Fibroblast of lung (primary cell): ENCODE measurements around the gene CHD9. TPM values are rescaled to one million over a fixed set of nuclear protein-coding genes. Genes with fewer than 3 reads are reported as not detected.

Experiments used
- DNase-seq, 2 donors: peaks; one replicate each; pipeline versions ENCODE4 v3.0.0 to v3.0.0-alpha.2; 2010; ENCODE audit warnings: low read depth in 2 of 2
- H2AFZ ChIP-seq: 2 replicates; pipeline ENCODE4 v1.5.1; 2012; ENCODE audit warnings: low read length, control low read depth, inconsistent platforms
- H3K27ac ChIP-seq: 2 replicates; pipeline ENCODE4 v1.5.1; 2011; ENCODE audit warnings: low read length, control low read depth; ENCODE audit not compliant: insufficient read depth
- H3K27me3 ChIP-seq: 2 replicates; pipeline ENCODE4 v1.5.1; 2011; ENCODE audit warnings: mild to moderate bottlenecking, low read length; ENCODE audit not compliant: control insufficient read depth, insufficient read depth
- H3K36me3 ChIP-seq: 2 replicates; pipeline ENCODE4 v1.5.1; 2011; ENCODE audit warnings: low read length; ENCODE audit not compliant: control insufficient read depth, insufficient read depth
- H3K4me1 ChIP-seq: 2 replicates; pipeline ENCODE4 v1.5.1; 2011; ENCODE audit warnings: low read length; ENCODE audit not compliant: control insufficient read depth, insufficient read depth; ENCODE audit errors: extremely low read depth
- H3K4me2 ChIP-seq: 2 replicates; pipeline ENCODE4 v1.5.1; 2011; ENCODE audit warnings: low read length, control low read depth; ENCODE audit not compliant: insufficient read depth; ENCODE audit errors: extremely low read depth
- H3K4me3 ChIP-seq, 4 experiments: fragments of 200-600 bp in 1 of 4; sonication (generic) in 1 of 4; replicated peaks in 1 of 4; 2 replicates each; pipeline ENCODE4 v1.5.1; 2011 to 2016; ENCODE audit warnings: low read length in 4 of 4, low read depth in 3 of 4, mild to moderate bottlenecking in 3 of 4, control low read depth in 2 of 4, inconsistent platforms in 1 of 4, mixed read lengths in 1 of 4; ENCODE audit not compliant: insufficient read depth in 1 of 4; ENCODE audit errors: control extremely low read depth in 1 of 4
- H3K79me2 ChIP-seq: 2 replicates; pipeline ENCODE4 v1.5.1; 2012; ENCODE audit warnings: mild to moderate bottlenecking, low read length, inconsistent platforms; ENCODE audit not compliant: control insufficient read depth, insufficient read depth
- H3K9ac ChIP-seq: 2 replicates; pipeline ENCODE4 v1.5.1; 2011; ENCODE audit warnings: mild to moderate bottlenecking, low read length, control low read depth; ENCODE audit not compliant: insufficient read depth
- H3K9me3 ChIP-seq: 2 replicates; pipeline ENCODE4 v1.5.1; 2012; ENCODE audit warnings: low read depth, low read length; ENCODE audit not compliant: control insufficient read depth, insufficient read depth
- H4K20me1 ChIP-seq: 2 replicates; pipeline ENCODE4 v1.5.1; 2011; ENCODE audit warnings: low read length; ENCODE audit not compliant: control insufficient read depth, insufficient read depth; ENCODE audit errors: extremely low read depth
- EZH2 ChIP-seq: IDR thresholded peaks from 2 replicates; pipeline ENCODE4 v1.5.1; 2012; ENCODE audit warnings: low read length, control low read depth, mild to moderate bottlenecking; ENCODE audit errors: missing control alignments
- polyA plus RNA-seq, 2 donors: library from polyadenylated mRNA; depleted of rRNA in 1 of 2; stranded (reverse) in 1 of 2; unstranded in 1 of 2; fragments of >200 nt; gene quantifications; 2 replicates each; pipeline ENCODE4 v1.2.1, GENCODE V29; 2011 to 2012; ENCODE audit warnings: missing spikeins in 1 of 2
- total RNA-seq: library from RNA; depleted of rRNA; stranded (reverse); fragments of >200 nt; gene quantifications from 2 replicates; pipeline ENCODE4 v1.2.1, GENCODE V29; 2014
- TF ChIP-seq, protein P1 (sequence below), 2 donors: IDR thresholded peaks in 1 of 2; conservative IDR thresholded peaks in 1 of 2; 1 replicate in 1 of 2; 2 replicates in 1 of 2; pipeline ENCODE4 v1.5.1; 2011 to 2012; ENCODE audit warnings: low read length in 2 of 2, control low read depth in 1 of 2, inconsistent platforms in 1 of 2, low read depth in 1 of 2, mild to moderate bottlenecking in 1 of 2

Gene CHD9
- total and polyA plus RNA-seq, 2 donors (not counting 1 experiment from before 2014, with no cell fraction given), result 32.9 to 60.9 TPM

DNA sequence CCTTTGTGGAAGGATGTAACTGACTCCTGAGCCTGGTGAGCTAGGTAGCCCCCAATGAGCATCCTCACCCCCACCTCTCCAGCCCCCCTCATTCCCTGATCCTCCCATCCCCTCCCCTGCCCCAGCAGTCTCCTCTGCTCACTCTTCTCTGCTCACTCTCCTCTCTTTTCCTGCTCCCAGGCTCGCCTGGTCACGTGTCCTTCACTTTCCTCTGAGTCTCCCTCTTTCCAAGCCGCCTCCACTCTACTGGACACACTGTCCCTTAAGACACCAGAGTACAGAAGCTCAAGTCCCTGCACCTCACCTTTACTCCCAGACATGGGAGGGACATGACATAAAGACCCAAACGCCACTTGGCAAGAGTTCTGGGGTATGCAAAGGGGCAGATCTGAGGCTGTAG, 303.2 kb downstream of the CHD9 start:
- H3K36me3 ChIP-seq, result no peaks in the 10 kb centered on the region
- no peaks in the 10 kb centered on the region for H3K79me2 ChIP-seq
- no peaks in the 10 kb centered on the region for H3K9me3 ChIP-seq
- no peak overlapping the region for H3K27ac ChIP-seq
- no peaks in the 10 kb centered on the region for H3K4me1 ChIP-seq
- H3K4me3 ChIP-seq, result no peak overlapping the region
- no peak for DNase-seq
- no peak overlapping the region for H2AFZ ChIP-seq
- H4K20me1 ChIP-seq, result no peaks in the 10 kb centered on the region
- H3K27me3 ChIP-seq, result no peaks in the 10 kb centered on the region
- no peak for TF ChIP-seq EZH2
- TF ChIP-seq, protein P1, sequence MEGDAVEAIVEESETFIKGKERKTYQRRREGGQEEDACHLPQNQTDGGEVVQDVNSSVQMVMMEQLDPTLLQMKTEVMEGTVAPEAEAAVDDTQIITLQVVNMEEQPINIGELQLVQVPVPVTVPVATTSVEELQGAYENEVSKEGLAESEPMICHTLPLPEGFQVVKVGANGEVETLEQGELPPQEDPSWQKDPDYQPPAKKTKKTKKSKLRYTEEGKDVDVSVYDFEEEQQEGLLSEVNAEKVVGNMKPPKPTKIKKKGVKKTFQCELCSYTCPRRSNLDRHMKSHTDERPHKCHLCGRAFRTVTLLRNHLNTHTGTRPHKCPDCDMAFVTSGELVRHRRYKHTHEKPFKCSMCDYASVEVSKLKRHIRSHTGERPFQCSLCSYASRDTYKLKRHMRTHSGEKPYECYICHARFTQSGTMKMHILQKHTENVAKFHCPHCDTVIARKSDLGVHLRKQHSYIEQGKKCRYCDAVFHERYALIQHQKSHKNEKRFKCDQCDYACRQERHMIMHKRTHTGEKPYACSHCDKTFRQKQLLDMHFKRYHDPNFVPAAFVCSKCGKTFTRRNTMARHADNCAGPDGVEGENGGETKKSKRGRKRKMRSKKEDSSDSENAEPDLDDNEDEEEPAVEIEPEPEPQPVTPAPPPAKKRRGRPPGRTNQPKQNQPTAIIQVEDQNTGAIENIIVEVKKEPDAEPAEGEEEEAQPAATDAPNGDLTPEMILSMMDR (conservative IDR thresholded peaks at IDR 0.05 in 1 of 2, IDR thresholded peaks at IDR 0.05 in 1 of 2; ENCODE audit: low read depth in 1 of 2, low read length in 2 of 2), result no peak
- H3K4me2 ChIP-seq, result no peak overlapping the region
- no peak overlapping the region for H3K9ac ChIP-seq

DNA sequence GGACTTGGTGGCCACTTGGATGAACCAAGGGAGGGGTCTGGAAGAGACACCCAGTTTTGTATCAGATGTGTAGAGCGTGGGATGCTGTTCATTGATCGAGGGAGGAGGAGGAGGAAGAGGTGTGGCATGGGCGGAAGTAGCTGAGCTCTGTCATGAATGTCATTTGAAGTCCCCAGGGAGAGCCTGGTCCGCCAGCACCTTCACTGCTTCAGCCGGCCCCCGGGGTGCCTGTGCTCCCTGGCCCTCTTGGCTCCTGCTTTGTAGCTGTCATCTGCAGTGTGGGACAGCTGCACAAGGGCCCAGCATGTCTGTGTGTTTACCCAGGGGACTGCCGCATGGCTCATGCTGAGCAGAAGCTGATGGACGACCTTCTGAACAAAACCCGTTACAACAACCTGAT, 304.1 kb downstream of the CHD9 start:
- Histone ChIP-seq H3K27me3 (no peaks in the 10 kb centered on the region), H3K4me1 (no peaks in the 10 kb centered on the region), H3K9me3 (no peaks in the 10 kb centered on the region), H4K20me1 (no peaks in the 10 kb centered on the region), H3K36me3 (no peaks in the 10 kb centered on the region), H3K9ac (no peak overlapping the region), H2AFZ (no peak overlapping the region), H3K27ac (no peak overlapping the region), H3K4me3 (no peak overlapping the region), H3K4me2 (no peak overlapping the region), H3K79me2 (no peaks in the 10 kb centered on the region)
- no peak for TF ChIP-seq EZH2
- TF ChIP-seq, protein P1 (conservative IDR thresholded peaks at IDR 0.05 in 1 of 2, IDR thresholded peaks at IDR 0.05 in 1 of 2; ENCODE audit: low read depth in 1 of 2, low read length in 2 of 2), result no peak
- no peak for DNase-seq

DNA sequence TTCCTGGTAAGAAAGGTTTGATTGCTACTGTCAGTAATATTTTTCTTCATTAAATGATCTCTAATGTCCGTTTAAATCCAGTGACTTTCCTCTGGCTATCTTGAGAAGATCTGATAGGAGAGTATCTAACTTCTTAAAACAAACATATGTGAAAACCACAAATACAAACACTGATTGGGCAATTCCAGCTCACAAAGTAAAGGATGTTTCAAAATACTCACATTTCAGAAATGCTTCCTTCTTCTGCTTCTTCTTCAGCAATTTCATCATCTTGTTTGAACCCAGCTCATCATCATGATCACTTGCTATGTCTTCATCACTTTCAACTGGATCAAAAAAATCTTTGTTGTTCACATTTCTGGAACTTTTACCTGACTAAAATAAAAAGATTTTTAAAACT, 315.1 kb downstream of the CHD9 start:
- Histone ChIP-seq H3K27me3 (peaks cover 5% of the 10 kb centered on the region), H3K79me2 (no peaks in the 10 kb centered on the region), H3K27ac (no peak overlapping the region), H3K9me3 (no peaks in the 10 kb centered on the region), H3K4me3 (no peak overlapping the region), H3K4me1 (no peaks in the 10 kb centered on the region), H3K4me2 (no peak overlapping the region), H2AFZ (no peak overlapping the region), H4K20me1 (no peaks in the 10 kb centered on the region), H3K9ac (no peak overlapping the region), H3K36me3 (no peaks in the 10 kb centered on the region)
- TF ChIP-seq EZH2, result no peak
- TF ChIP-seq, protein P1 (conservative IDR thresholded peaks at IDR 0.05 in 1 of 2, IDR thresholded peaks at IDR 0.05 in 1 of 2; ENCODE audit: low read depth in 1 of 2, low read length in 2 of 2), result no peak
- peak in 1 of 2 donors; percentile 50 for DNase-seq
